ENCODE measurements around the gene KIF5A.

KIF5A gene

GRCh38 chr12:57626111-57626920, 76.5 kb downstream of the KIF5A start:
- TF ChIP-seq CTCF (IDR thresholded peaks at IDR 0.05; ENCODE audit: low read length, missing control alignments), result no peak
- no peak for DNase-seq (ENCODE audit: low read depth)
- H3K4me3 ChIP-seq (replicated peaks; ENCODE audit: low read depth, low read length), result no peak overlapping the region

GRCh38 chr12:57626921-57627445, 77.1 kb downstream of the KIF5A start:
- H3K4me3 ChIP-seq (replicated peaks; ENCODE audit: low read depth, low read length), result no peak overlapping the region
- DNase-seq (ENCODE audit: low read depth), result no peak
- TF ChIP-seq CTCF (IDR thresholded peaks at IDR 0.05; ENCODE audit: low read length, missing control alignments), result no peak

GRCh38 chr12:57627501-57628279, 77.8 kb downstream of the KIF5A start:
- no peak for DNase-seq (ENCODE audit: low read depth)
- TF ChIP-seq CTCF (IDR thresholded peaks at IDR 0.05; ENCODE audit: low read length, missing control alignments), result no peak
- H3K4me3 ChIP-seq (replicated peaks; ENCODE audit: low read depth, low read length), result no peak overlapping the region

GRCh38 chr12:57628280-57629191, 78.7 kb downstream of the KIF5A start:
- no peak overlapping the region for H3K4me3 ChIP-seq (replicated peaks; ENCODE audit: low read depth, low read length)
- DNase-seq (ENCODE audit: low read depth), result no peak
- TF ChIP-seq CTCF (IDR thresholded peaks at IDR 0.05; ENCODE audit: low read length, missing control alignments), result no peak

- no peak for TF ChIP-seq CTCF (IDR thresholded peaks at IDR 0.05; ENCODE audit: low read length, missing control alignments)
- H3K4me3 ChIP-seq (replicated peaks; ENCODE audit: low read depth, low read length), result no peak overlapping the region
- no peak for DNase-seq (ENCODE audit: low read depth)
Observed at GRCh38 chr12:57629897-57630471, 80.1 kb downstream of the KIF5A start.

- no peak overlapping the region for H3K4me3 ChIP-seq (replicated peaks; ENCODE audit: low read depth, low read length)
- no peak for DNase-seq (ENCODE audit: low read depth)
- no peak for TF ChIP-seq CTCF (IDR thresholded peaks at IDR 0.05; ENCODE audit: low read length, missing control alignments)
Observed at GRCh38 chr12:57630891-57631433, 81.1 kb downstream of the KIF5A start.

Measured in fibroblast of pulmonary artery (primary cell).